ENCODE results near the gene VSIR.
A peak's percentile ranks its signal among the peaks of the same experiment; 100 is the strongest.

VSIR gene

GRCh38 chr10:71799112-71799511, 25.8 kb upstream of the VSIR start:
- Mint-ChIP-seq H3K27ac (no peak overlapping the region), H3K27me3 (no peaks in the 10 kb centered on the region), H3K4me3 (no peak overlapping the region), H3K4me1 (ENCODE audit: low read depth) (peaks cover 16% of the 10 kb centered on the region), H3K9me3 (no peaks in the 10 kb centered on the region), H3K36me3 (ENCODE audit: low read depth) (no peaks in the 10 kb centered on the region)
- no peak for DNase-seq

- Mint-ChIP-seq H3K9me3 (no peaks in the 10 kb centered on the region), H3K4me1 (ENCODE audit: low read depth) (peaks cover 16% of the 10 kb centered on the region), H3K27me3 (no peaks in the 10 kb centered on the region), H3K36me3 (ENCODE audit: low read depth) (no peaks in the 10 kb centered on the region), H3K27ac (no peak overlapping the region), H3K4me3 (no peak overlapping the region)
- no peak for DNase-seq
Observed at GRCh38 chr10:71798308-71798624, 24.9 kb upstream of the VSIR start.

GRCh38 chr10:71797533-71798307, 24.4 kb upstream of the VSIR start:
- Mint-ChIP-seq H3K36me3 (ENCODE audit: low read depth) (no peaks in the 10 kb centered on the region), H3K9me3 (no peaks in the 10 kb centered on the region)
- no peak for DNase-seq

GRCh38 chr10:71796749-71797405, 23.6 kb upstream of the VSIR start:
- DNase-seq = no peak
- no peak overlapping the region for H3K4me3 Mint-ChIP-seq
- H3K36me3 Mint-ChIP-seq (ENCODE audit: low read depth) = no peaks in the 10 kb centered on the region
- H3K27ac Mint-ChIP-seq = no peak overlapping the region
- H3K27me3 Mint-ChIP-seq = no peaks in the 10 kb centered on the region
- H3K9me3 Mint-ChIP-seq = no peaks in the 10 kb centered on the region
- peaks cover 16% of the 10 kb centered on the region for H3K4me1 Mint-ChIP-seq (ENCODE audit: low read depth)

More at GRCh38 chr10:71797533-71798307, 24.4 kb upstream of the VSIR start:
- no peak overlapping the region for H3K27ac Mint-ChIP-seq
- no peaks in the 10 kb centered on the region for H3K27me3 Mint-ChIP-seq
- H3K4me1 Mint-ChIP-seq (ENCODE audit: low read depth) = peaks cover 16% of the 10 kb centered on the region
- no peak overlapping the region for H3K4me3 Mint-ChIP-seq

GRCh38 chr10:71795248-71795647, 21.9 kb upstream of the VSIR start:
- Mint-ChIP-seq H3K4me1 (ENCODE audit: low read depth) (peaks cover 24% of the 10 kb centered on the region), H3K9me3 (no peaks in the 10 kb centered on the region), H3K27me3 (no peaks in the 10 kb centered on the region), H3K27ac (no peak overlapping the region), H3K36me3 (ENCODE audit: low read depth) (no peaks in the 10 kb centered on the region), H3K4me3 (no peak overlapping the region)
- no peak for DNase-seq

- no peaks in the 10 kb centered on the region for H3K27me3 Mint-ChIP-seq
- no peaks in the 10 kb centered on the region for H3K36me3 Mint-ChIP-seq (ENCODE audit: low read depth)
- no peak for DNase-seq
- H3K9me3 Mint-ChIP-seq = no peaks in the 10 kb centered on the region
- H3K27ac Mint-ChIP-seq = no peak overlapping the region
- no peak overlapping the region for H3K4me3 Mint-ChIP-seq
- peaks cover 8% of the 10 kb centered on the region for H3K4me1 Mint-ChIP-seq (ENCODE audit: low read depth)
Observed at GRCh38 chr10:71790749-71791440, 17.6 kb upstream of the VSIR start.

- H3K36me3 Mint-ChIP-seq (ENCODE audit: low read depth) = no peaks in the 10 kb centered on the region
- H3K4me1 Mint-ChIP-seq (ENCODE audit: low read depth) = peaks cover 8% of the 10 kb centered on the region
- H3K9me3 Mint-ChIP-seq = no peaks in the 10 kb centered on the region
- no peaks in the 10 kb centered on the region for H3K27me3 Mint-ChIP-seq
- H3K4me3 Mint-ChIP-seq = no peak overlapping the region
- no peak overlapping the region for H3K27ac Mint-ChIP-seq
- DNase-seq = no peak
Observed at GRCh38 chr10:71789871-71790270, 16.6 kb upstream of the VSIR start.

GRCh38 chr10:71788954-71789353, 15.6 kb upstream of the VSIR start:
- Mint-ChIP-seq H3K4me3 (no peak overlapping the region), H3K36me3 (ENCODE audit: low read depth) (no peaks in the 10 kb centered on the region), H3K27ac (no peak overlapping the region), H3K9me3 (no peaks in the 10 kb centered on the region), H3K4me1 (ENCODE audit: low read depth) (peaks cover 8% of the 10 kb centered on the region), H3K27me3 (no peaks in the 10 kb centered on the region)
- no peak for DNase-seq

- Mint-ChIP-seq H3K36me3 (ENCODE audit: low read depth) (no peaks in the 10 kb centered on the region), H3K4me1 (ENCODE audit: low read depth) (peaks cover 6% of the 10 kb centered on the region), H3K27ac (no peak overlapping the region), H3K9me3 (no peaks in the 10 kb centered on the region), H3K27me3 (no peaks in the 10 kb centered on the region), H3K4me3 (no peak overlapping the region)
- no peak for DNase-seq
Observed at GRCh38 chr10:71784679-71785272, 11.5 kb upstream of the VSIR start.

GRCh38 chr10:71783917-71784678, 10.8 kb upstream of the VSIR start:
- no peak for DNase-seq
- no peak overlapping the region for H3K4me3 Mint-ChIP-seq
- H3K4me1 Mint-ChIP-seq (ENCODE audit: low read depth) = peaks cover 6% of the 10 kb centered on the region
- H3K9me3 Mint-ChIP-seq = no peaks in the 10 kb centered on the region
- no peak overlapping the region for H3K27ac Mint-ChIP-seq
- H3K27me3 Mint-ChIP-seq = no peaks in the 10 kb centered on the region
- H3K36me3 Mint-ChIP-seq (ENCODE audit: low read depth) = no peaks in the 10 kb centered on the region

GRCh38 chr10:71782917-71783490, 9.7 kb upstream of the VSIR start:
- Mint-ChIP-seq H3K4me3 (no peak overlapping the region), H3K27me3 (no peaks in the 10 kb centered on the region), H3K4me1 (ENCODE audit: low read depth) (peaks cover 6% of the 10 kb centered on the region), H3K27ac (peak overlapping the region; percentile 10), H3K36me3 (ENCODE audit: low read depth) (no peaks in the 10 kb centered on the region), H3K9me3 (no peaks in the 10 kb centered on the region)
- no peak for DNase-seq

- no peaks in the 10 kb centered on the region for H3K36me3 Mint-ChIP-seq (ENCODE audit: low read depth)
- peaks cover 6% of the 10 kb centered on the region for H3K4me1 Mint-ChIP-seq (ENCODE audit: low read depth)
- no peak overlapping the region for H3K4me3 Mint-ChIP-seq
- no peaks in the 10 kb centered on the region for H3K9me3 Mint-ChIP-seq
- no peak for DNase-seq
- H3K27ac Mint-ChIP-seq = peak overlapping the region; percentile 10
- no peaks in the 10 kb centered on the region for H3K27me3 Mint-ChIP-seq
Observed at GRCh38 chr10:71782221-71782916, 9.0 kb upstream of the VSIR start.

GRCh38 chr10:71780719-71781118, 7.4 kb upstream of the VSIR start:
- Mint-ChIP-seq H3K36me3 (ENCODE audit: low read depth) (no peaks in the 10 kb centered on the region), H3K27me3 (no peaks in the 10 kb centered on the region), H3K9me3 (no peaks in the 10 kb centered on the region), H3K4me3 (no peak overlapping the region), H3K27ac (no peak overlapping the region), H3K4me1 (ENCODE audit: low read depth) (peaks cover 20% of the 10 kb centered on the region)
- no peak for DNase-seq
